GM23248 (cell line): Measurements from ENCODE around the gene NYNRIN.

Experiments used
- EZH2 ChIP-seq: fragments of 200-600 bp; sonication (generic); IDR thresholded peaks from 2 replicates; pipeline ENCODE4 v1.6.1; 2018; ENCODE audit warnings: antibody characterized with exemption, mild to moderate bottlenecking; ENCODE audit not compliant: insufficient read depth, poor library complexity, severe bottlenecking
- EZH2phosphoT487 ChIP-seq: fragments of 200-600 bp; sonication (generic); IDR thresholded peaks from 2 replicates; pipeline ENCODE4 v1.6.1; 2018; ENCODE audit warnings: antibody characterized with exemption, moderate library complexity, mild to moderate bottlenecking, low read depth; ENCODE audit not compliant: insufficient read depth

GRCh38 chr14:24351517-24351916, 47.3 kb upstream of the NYNRIN start:
- TF ChIP-seq EZH2 (no peak), EZH2phosphoT487 (no peak)
